Mucosa of rectum (tissue), 2 donors: Measurements from ENCODE around the gene PCDHB6.
"Not testable (repeated sequence)": the region's sequence is repeated elsewhere in the genome, so short reads cannot be mapped to it uniquely, and the experiment has no call there.

Experiments used
- H3K27ac ChIP-seq, 2 donors: one replicate each; pipeline ENCODE4 v1.7.0; 2013; ENCODE audit warnings: inconsistent platforms in 2 of 2, low read depth in 2 of 2, low read length in 2 of 2
- H3K27me3 ChIP-seq, 2 donors: one replicate each; pipeline ENCODE4 v1.7.0; 2013; ENCODE audit warnings: low read length in 2 of 2; ENCODE audit not compliant: control insufficient read depth in 2 of 2, insufficient read depth in 2 of 2
- H3K36me3 ChIP-seq, 2 donors: one replicate each; pipeline ENCODE4 v1.7.0; 2013; ENCODE audit warnings: low read length in 2 of 2; ENCODE audit not compliant: control insufficient read depth in 2 of 2, insufficient read depth in 2 of 2
- H3K4me1 ChIP-seq, 2 donors: one replicate each; pipeline ENCODE4 v1.7.0; 2013; ENCODE audit warnings: low read length in 2 of 2, mild to moderate bottlenecking in 1 of 2; ENCODE audit not compliant: control insufficient read depth in 2 of 2, insufficient read depth in 2 of 2
- H3K4me3 ChIP-seq, 2 donors: one replicate each; pipeline ENCODE4 v1.7.0; 2013; ENCODE audit warnings: low read length in 2 of 2
- H3K9ac ChIP-seq, 2 donors: one replicate each; pipeline ENCODE4 v1.7.0; 2013; ENCODE audit warnings: low read length in 2 of 2, low read depth in 1 of 2, mild to moderate bottlenecking in 1 of 2
- H3K9me3 ChIP-seq, 2 donors: one replicate each; pipeline ENCODE4 v1.7.0; 2013; ENCODE audit warnings: low read length in 2 of 2; ENCODE audit not compliant: control insufficient read depth in 2 of 2
- donor health status: healthy.
- donor health status: Normal muscosa, but diverticular disease.

Gene PCDHB6

DNA sequence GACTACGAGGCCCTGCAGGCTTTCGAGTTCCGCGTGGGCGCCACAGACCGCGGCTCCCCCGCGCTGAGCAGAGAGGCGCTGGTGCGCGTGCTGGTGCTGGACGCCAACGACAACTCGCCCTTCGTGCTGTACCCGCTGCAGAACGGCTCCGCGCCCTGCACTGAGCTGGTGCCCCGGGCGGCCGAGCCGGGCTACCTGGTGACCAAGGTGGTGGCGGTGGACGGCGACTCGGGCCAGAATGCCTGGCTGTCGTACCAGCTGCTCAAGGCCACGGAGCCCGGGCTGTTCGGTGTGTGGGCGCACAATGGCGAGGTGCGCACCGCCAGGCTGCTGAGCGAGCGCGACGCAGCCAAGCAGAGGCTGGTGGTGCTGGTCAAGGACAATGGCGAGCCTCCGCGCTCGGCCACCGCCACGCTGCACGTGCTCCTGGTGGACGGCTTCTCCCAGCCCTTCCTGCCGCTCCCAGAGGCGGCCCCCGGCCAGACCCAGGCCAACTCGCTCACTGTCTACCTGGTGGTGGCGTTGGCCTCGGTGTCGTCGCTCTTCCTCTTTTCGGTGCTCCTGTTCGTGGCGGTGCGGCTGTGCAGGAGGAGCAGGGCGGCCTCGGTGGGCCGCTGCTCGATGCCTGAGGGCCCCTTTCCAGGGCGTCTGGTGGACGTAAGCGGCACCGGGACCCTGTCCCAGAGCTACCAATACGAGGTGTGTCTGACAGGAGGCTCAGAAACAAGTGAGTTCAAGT, 34.4 kb downstream of the PCDHB6 start:
- not testable (repeated sequence) for H3K36me3 ChIP-seq, H3K4me3 ChIP-seq, H3K27ac ChIP-seq, H3K4me1 ChIP-seq, H3K9me3 ChIP-seq, H3K27me3 ChIP-seq, H3K9ac ChIP-seq

DNA sequence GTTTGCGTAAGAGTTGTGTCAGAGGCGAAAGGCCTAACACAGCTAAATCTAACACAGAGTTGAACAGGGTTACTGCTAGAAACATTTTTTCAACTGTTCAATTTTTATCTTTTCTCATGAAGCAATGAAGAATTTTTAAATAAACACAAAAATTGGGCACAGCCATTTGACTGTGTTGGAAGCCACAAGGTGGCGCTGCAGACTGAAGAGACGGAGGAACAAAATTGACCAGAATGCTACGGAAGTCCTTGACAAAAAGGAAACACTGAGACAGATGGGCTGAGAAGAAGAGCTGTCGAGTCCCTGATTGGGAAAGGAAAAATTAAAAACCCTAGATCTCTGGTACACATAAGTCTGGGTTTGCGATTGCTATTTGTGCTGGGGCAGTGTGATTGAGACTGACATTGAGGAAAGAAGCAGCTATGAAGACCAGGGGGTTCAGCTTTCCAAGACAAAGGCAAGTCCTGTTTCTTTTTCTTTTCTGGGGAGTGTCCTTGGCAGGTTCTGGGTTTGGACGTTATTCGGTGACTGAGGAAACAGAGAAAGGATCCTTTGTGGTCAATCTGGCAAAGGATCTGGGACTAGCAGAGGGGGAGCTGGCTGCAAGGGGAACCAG, 37.1 kb downstream of the PCDHB6 start, which contains the start of gene PCDHB9:
Gene PCDHB9 (plus strand): TSS at position 265 of the 616 bp plus-strand sequence. CDS start 158 bp downstream, at position 423.
- no peaks in the 10 kb centered on the region for H3K27me3 ChIP-seq
- peak within 1 kb of the TSS in 1 of 2 donors; percentile 45 for H3K4me3 ChIP-seq
- H3K9me3 ChIP-seq: peaks cover 0 to 3% of the 10 kb centered on the region in 2 donors
- no peaks in the 10 kb centered on the region for H3K36me3 ChIP-seq
- H3K9ac ChIP-seq: no peak within 1 kb of the TSS
- no peaks in the 10 kb centered on the region for H3K4me1 ChIP-seq
- no peak within 1 kb of the TSS for H3K27ac ChIP-seq

DNA sequence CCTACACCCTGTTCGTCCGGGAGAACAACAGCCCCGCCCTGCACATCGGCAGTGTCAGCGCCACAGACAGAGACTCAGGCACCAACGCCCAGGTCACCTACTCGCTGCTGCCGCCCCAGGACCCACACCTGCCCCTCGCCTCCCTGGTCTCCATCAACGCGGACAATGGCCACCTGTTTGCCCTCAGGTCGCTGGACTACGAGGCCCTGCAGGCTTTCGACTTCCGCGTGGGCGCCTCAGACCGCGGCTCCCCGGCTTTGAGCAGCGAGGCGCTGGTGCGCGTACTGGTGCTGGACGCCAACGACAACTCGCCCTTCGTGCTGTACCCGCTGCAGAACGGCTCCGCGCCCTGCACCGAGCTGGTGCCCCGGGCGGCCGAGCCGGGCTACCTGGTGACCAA, 38.8 kb downstream of the PCDHB6 start:
- not testable (repeated sequence) for H3K4me3 ChIP-seq, H3K36me3 ChIP-seq, H3K4me1 ChIP-seq, H3K9ac ChIP-seq, H3K27me3 ChIP-seq, H3K27ac ChIP-seq, H3K9me3 ChIP-seq

DNA sequence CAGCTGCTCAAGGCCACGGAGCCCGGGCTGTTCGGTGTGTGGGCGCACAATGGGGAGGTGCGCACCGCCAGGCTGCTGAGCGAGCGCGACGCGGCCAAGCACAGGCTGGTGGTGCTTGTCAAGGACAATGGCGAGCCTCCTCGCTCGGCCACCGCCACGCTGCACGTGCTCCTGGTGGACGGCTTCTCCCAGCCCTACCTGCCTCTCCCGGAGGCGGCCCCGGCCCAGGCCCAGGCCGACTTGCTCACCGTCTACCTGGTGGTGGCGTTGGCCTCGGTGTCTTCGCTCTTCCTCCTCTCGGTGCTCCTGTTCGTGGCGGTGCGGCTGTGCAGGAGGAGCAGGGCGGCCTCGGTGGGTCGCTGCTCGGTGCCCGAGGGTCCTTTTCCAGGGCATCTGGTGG, 39.3 kb downstream of the PCDHB6 start:
- H3K9ac ChIP-seq, H3K36me3 ChIP-seq, H3K4me1 ChIP-seq, H3K27ac ChIP-seq, H3K9me3 ChIP-seq, H3K27me3 ChIP-seq, H3K4me3 ChIP-seq: not testable (repeated sequence)

DNA sequence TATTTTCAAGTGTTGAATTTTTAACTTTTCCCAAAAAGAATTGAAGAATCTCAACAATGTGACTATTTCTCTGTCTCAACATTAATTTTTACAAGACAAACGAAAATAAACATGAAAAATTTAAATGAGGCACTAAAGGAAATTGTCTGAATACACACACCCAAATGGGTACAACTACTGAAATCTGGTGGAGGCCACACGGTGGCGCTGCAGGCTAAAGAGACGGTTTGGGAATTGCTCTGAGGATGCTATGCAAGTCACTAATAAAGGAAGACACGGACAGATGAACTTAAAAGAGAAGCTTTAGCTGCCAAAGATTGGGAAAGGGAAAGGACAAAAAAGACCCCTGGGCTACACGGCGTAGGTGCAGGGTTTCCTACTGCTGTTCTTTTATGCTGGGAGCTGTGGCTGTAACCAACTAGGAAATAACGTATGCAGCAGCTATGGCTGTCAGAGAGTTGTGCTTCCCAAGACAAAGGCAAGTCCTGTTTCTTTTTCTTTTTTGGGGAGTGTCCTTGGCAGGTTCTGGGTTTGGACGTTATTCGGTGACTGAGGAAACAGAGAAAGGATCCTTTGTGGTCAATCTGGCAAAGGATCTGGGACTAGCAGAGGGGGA, 42.4 kb downstream of the PCDHB6 start, which contains the start of gene PCDHB10:
Gene PCDHB10 (plus strand): TSS at position 244 of the 616 bp plus-strand sequence. CDS start 200 bp downstream, at position 444.
- H3K9me3 ChIP-seq: peaks cover 2 to 6% of the 10 kb centered on the region in 2 donors
- H3K36me3 ChIP-seq: no peaks in the 10 kb centered on the region
- H3K27me3 ChIP-seq: no peaks in the 10 kb centered on the region
- no peak within 1 kb of the TSS for H3K9ac ChIP-seq
- H3K27ac ChIP-seq: no peak within 1 kb of the TSS
- H3K4me1 ChIP-seq: no peaks in the 10 kb centered on the region
- H3K4me3 ChIP-seq: peak within 1 kb of the TSS in 1 of 2 donors; percentile 44

GRCh38 chr5:141194332-141194731, 44.5 kb downstream of the PCDHB6 start:
- not testable (repeated sequence) for H3K4me3 ChIP-seq, H3K4me1 ChIP-seq, H3K9ac ChIP-seq, H3K27ac ChIP-seq, H3K36me3 ChIP-seq, H3K27me3 ChIP-seq, H3K9me3 ChIP-seq

GRCh38 chr5:141196363-141196762, 46.5 kb downstream of the PCDHB6 start:
- Histone ChIP-seq H3K4me3 (no peak overlapping the region), H3K36me3 (no peaks in the 10 kb centered on the region), H3K4me1 (no peaks in the 10 kb centered on the region), H3K9ac (no peak overlapping the region), H3K9me3 (peaks cover 6 to 9% of the 10 kb centered on the region in 2 donors), H3K27ac (no peak overlapping the region), H3K27me3 (no peaks in the 10 kb centered on the region)

DNA sequence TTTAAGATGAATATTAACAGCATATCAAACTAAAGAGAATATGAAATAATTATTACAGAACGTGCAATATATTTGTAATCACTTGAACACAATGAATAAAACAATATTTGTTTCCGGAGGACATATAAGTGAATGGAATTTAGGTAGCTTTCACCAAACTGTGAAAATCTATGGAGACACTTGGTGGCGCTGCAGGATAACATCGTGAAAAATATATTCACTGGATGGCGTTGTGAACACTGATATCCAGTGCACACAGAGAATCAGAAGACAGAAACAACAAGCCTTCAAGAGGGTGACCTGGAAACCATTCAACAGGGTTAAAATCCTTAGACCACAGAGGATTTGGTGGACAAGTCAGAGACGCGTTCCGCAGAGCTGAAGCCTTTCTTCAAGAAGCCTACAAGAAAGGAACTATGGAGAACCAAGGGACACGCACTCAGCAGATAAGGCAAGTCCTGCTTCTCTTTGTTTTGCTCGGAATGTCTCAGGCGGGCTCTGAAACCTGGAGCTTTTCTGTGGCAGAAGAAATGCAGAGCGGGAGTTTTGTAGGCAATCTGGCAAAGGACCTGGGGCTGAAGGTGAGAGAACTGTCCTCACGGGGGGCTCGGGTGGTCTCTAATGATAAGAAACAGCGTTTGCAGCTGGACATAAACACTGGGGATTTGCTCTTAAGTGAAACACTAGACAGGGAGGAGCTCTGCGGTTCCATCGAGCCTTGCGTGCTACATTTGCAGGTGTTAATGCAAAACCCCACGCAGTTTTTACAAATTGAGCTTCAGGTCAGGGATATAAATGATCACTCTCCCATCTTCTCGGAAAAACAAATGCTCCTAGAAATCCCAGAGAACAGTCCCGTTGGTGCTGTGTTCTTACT, 49.7 kb downstream of the PCDHB6 start, which contains the start of gene PCDHB11:
Gene PCDHB11 (plus strand): TSS at position 269 of the 877 bp plus-strand sequence. CDS start 148 bp downstream, at position 417.
- H3K4me3 ChIP-seq: peak within 1 kb of the TSS; percentile 8 to 11
- H3K9ac ChIP-seq: no peak within 1 kb of the TSS
- H3K4me1 ChIP-seq: no peaks in the 10 kb centered on the region
- no peaks in the 10 kb centered on the region for H3K27me3 ChIP-seq
- H3K36me3 ChIP-seq: no peaks in the 10 kb centered on the region
- peaks cover 4 to 6% of the 10 kb centered on the region in 2 donors for H3K9me3 ChIP-seq
- H3K27ac ChIP-seq: no peak within 1 kb of the TSS

- H3K36me3 ChIP-seq, H3K9me3 ChIP-seq, H3K4me3 ChIP-seq, H3K27ac ChIP-seq, H3K9ac ChIP-seq, H3K27me3 ChIP-seq, H3K4me1 ChIP-seq: not testable (repeated sequence)
Observed at GRCh38 chr5:141201126-141201525, 51.3 kb downstream of the PCDHB6 start.
